ENCODE measurements around the gene VIT.

Gene VIT

GRCh38 chr2:36811071-36811470 is 114.6 kb downstream of the VIT start:
- H3K36me3 ChIP-seq (replicated peaks; ENCODE audit: insufficient read depth, low read length): no peaks in the 10 kb centered on the region
- H3K27ac ChIP-seq (ENCODE audit: low read length): no peak overlapping the region
- no peak overlapping the region for H3K4me3 ChIP-seq (ENCODE audit: low read length)
- no peaks in the 10 kb centered on the region for H4K20me1 ChIP-seq (ENCODE audit: insufficient read depth, low read length)
- no peak for TF ChIP-seq CTCF (IDR thresholded peaks at IDR 0.05; ENCODE audit: low read length)
- no peak for TF ChIP-seq EZH2 (optimal IDR thresholded peaks at IDR 0.05; ENCODE audit: low read depth, low read length)
- no peak for TF ChIP-seq EZH2phosphoT487 (IDR thresholded peaks at IDR 0.05; ENCODE audit: low read length)
- no peak overlapping the region for H2AFZ ChIP-seq (ENCODE audit: low read length)
- no peak overlapping the region for H3K4me2 ChIP-seq (ENCODE audit: low read depth, low read length)
- no peaks in the 10 kb centered on the region for H3K27me3 ChIP-seq (replicated peaks; ENCODE audit: insufficient read depth, low read length)
- no peaks in the 10 kb centered on the region for H3K4me1 ChIP-seq (ENCODE audit: low read length)
- H3K79me2 ChIP-seq (ENCODE audit: low read length): no peaks in the 10 kb centered on the region
- H3K9me2 ChIP-seq (replicated peaks; ENCODE audit: insufficient read depth, low read length): no peaks in the 10 kb centered on the region
- no peaks in the 10 kb centered on the region for H3K9me3 ChIP-seq (replicated peaks; ENCODE audit: insufficient read depth, low read length)
- no peak for DNase-seq
- no peak overlapping the region for H3K9ac ChIP-seq (ENCODE audit: low read length)
- no peaks in the 10 kb centered on the region for H3F3A ChIP-seq (ENCODE audit: insufficient read depth, low read length)

GRCh38 chr2:36812196-36812595 is 115.7 kb downstream of the VIT start:
- DNase-seq: no peak
- no peak for TF ChIP-seq EZH2 (optimal IDR thresholded peaks at IDR 0.05; ENCODE audit: low read depth, low read length)
- no peak for TF ChIP-seq CTCF (IDR thresholded peaks at IDR 0.05; ENCODE audit: low read length)
- no peak for TF ChIP-seq EZH2phosphoT487 (IDR thresholded peaks at IDR 0.05; ENCODE audit: low read length)
- Histone ChIP-seq H3K4me3 (ENCODE audit: low read length) (no peak overlapping the region), H4K20me1 (ENCODE audit: insufficient read depth, low read length) (no peaks in the 10 kb centered on the region), H3K79me2 (ENCODE audit: low read length) (no peaks in the 10 kb centered on the region), H3K9ac (ENCODE audit: low read length) (no peak overlapping the region), H3K9me3 (replicated peaks; ENCODE audit: insufficient read depth, low read length) (no peaks in the 10 kb centered on the region), H3K36me3 (replicated peaks; ENCODE audit: insufficient read depth, low read length) (no peaks in the 10 kb centered on the region), H3K27ac (ENCODE audit: low read length) (no peak overlapping the region), H3K27me3 (replicated peaks; ENCODE audit: insufficient read depth, low read length) (no peaks in the 10 kb centered on the region), H3K4me1 (ENCODE audit: low read length) (no peaks in the 10 kb centered on the region), H3K9me2 (replicated peaks; ENCODE audit: insufficient read depth, low read length) (no peaks in the 10 kb centered on the region), H3K4me2 (ENCODE audit: low read depth, low read length) (no peak overlapping the region), H2AFZ (ENCODE audit: low read length) (no peak overlapping the region), H3F3A (ENCODE audit: insufficient read depth, low read length) (no peaks in the 10 kb centered on the region)

GRCh38 chr2:36818542-36818941 is 122.0 kb downstream of the VIT start:
- TF ChIP-seq EZH2 (optimal IDR thresholded peaks at IDR 0.05; ENCODE audit: low read depth, low read length) (no peak), CTCF (IDR thresholded peaks at IDR 0.05; ENCODE audit: low read length) (no peak), EZH2phosphoT487 (IDR thresholded peaks at IDR 0.05; ENCODE audit: low read length) (no peak)
- no peaks in the 10 kb centered on the region for H3K27me3 ChIP-seq (replicated peaks; ENCODE audit: insufficient read depth, low read length)
- no peaks in the 10 kb centered on the region for H4K20me1 ChIP-seq (ENCODE audit: insufficient read depth, low read length)
- no peaks in the 10 kb centered on the region for H3K4me1 ChIP-seq (ENCODE audit: low read length)
- no peaks in the 10 kb centered on the region for H3K9me2 ChIP-seq (replicated peaks; ENCODE audit: insufficient read depth, low read length)
- H3K9ac ChIP-seq (ENCODE audit: low read length): no peak overlapping the region
- no peaks in the 10 kb centered on the region for H3K79me2 ChIP-seq (ENCODE audit: low read length)
- no peak overlapping the region for H3K27ac ChIP-seq (ENCODE audit: low read length)
- no peaks in the 10 kb centered on the region for H3K36me3 ChIP-seq (replicated peaks; ENCODE audit: insufficient read depth, low read length)
- no peak for DNase-seq
- H3K9me3 ChIP-seq (replicated peaks; ENCODE audit: insufficient read depth, low read length): no peaks in the 10 kb centered on the region
- no peak overlapping the region for H2AFZ ChIP-seq (ENCODE audit: low read length)
- H3F3A ChIP-seq (ENCODE audit: insufficient read depth, low read length): no peaks in the 10 kb centered on the region
- H3K4me2 ChIP-seq (ENCODE audit: low read depth, low read length): no peak overlapping the region
- H3K4me3 ChIP-seq (ENCODE audit: low read length): no peak overlapping the region
